GM10248 (cell line): Measurements from ENCODE around the gene SMIM12.

Source experiments
- CTCF ChIA-PET: fragments of 300-600 bp; sonication (Branson Sonifier 250); formaldehyde crosslinking; extraction: SDS; loops from one replicate; lab custom pipeline; 2021; ENCODE audit warnings: antibody characterized with exemption; lab: Yijun Ruan, JAX
- POLR2A ChIA-PET: fragments of 350-650 bp; sonication (Branson Sonifier 250); formaldehyde crosslinking; extraction: SDS; loops from one replicate; lab custom pipeline; 2020; ENCODE audit warnings: antibody characterized with exemption; lab: Yijun Ruan, JAX
- DNase-seq: peaks from one replicate; pipeline ENCODE4 v3.0.0; 2012; ENCODE audit errors: extremely low spot score
- TF ChIP-seq, protein P1 (sequence below): IDR thresholded peaks from 2 replicates; pipeline ENCODE4 v1.5.1; 2012; ENCODE audit warnings: mild to moderate bottlenecking, low read depth; ENCODE audit errors: extremely low read depth, missing control alignments, control extremely low read depth

The SMIM12 gene

DNA sequence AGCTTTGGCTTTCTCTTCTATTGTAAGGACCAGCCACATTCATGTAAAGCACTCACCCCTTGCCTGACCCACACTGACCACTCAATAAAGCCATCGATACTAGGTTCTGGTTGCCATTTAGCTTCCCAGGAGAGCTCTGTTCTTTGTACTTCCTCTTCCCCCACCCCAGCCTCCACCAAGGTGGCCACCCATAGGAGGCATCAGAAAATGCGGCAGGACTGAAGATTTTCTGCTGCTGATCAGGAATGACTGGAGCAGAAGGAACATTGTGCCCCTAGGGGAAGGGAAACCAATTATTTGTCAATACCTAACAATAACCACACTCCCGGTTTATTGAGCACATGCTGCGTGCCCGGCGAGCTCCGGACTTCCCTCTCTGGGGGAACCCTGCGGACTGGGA lies 5.2 kb upstream of the SMIM12 start:
- POLR2A ChIA-PET: no interaction called here
- CTCF ChIA-PET: interaction anchor here (0.7 to 5.7 kb wide), 5 partner anchors 10 to 457 kb away, joined by 3 to 73 read pairs (median 3); no protein-coding TSS in a partner anchor
- no peak for DNase-seq

DNA sequence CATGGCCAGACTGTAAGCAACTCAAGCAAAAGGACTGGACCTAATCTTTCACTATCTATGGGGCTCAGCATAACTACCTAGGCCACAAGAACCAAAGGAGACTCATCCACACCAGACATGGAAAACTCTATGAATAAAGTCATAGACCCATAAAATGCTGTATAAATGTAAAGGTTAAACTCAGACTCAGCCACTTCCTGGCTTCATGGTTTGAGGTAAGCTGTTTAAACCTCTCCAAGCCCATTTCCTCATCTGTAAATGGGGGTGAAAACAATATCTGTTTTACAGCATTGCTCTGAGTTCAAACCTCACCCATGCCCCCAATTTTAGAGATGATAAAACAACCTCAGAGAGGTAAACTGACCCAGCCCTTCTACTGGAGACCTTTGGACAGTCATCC lies 4.0 kb upstream of the SMIM12 start:
- DNase-seq: no peak
- POLR2A ChIA-PET: no interaction called here
- TF ChIP-seq, protein P1, sequence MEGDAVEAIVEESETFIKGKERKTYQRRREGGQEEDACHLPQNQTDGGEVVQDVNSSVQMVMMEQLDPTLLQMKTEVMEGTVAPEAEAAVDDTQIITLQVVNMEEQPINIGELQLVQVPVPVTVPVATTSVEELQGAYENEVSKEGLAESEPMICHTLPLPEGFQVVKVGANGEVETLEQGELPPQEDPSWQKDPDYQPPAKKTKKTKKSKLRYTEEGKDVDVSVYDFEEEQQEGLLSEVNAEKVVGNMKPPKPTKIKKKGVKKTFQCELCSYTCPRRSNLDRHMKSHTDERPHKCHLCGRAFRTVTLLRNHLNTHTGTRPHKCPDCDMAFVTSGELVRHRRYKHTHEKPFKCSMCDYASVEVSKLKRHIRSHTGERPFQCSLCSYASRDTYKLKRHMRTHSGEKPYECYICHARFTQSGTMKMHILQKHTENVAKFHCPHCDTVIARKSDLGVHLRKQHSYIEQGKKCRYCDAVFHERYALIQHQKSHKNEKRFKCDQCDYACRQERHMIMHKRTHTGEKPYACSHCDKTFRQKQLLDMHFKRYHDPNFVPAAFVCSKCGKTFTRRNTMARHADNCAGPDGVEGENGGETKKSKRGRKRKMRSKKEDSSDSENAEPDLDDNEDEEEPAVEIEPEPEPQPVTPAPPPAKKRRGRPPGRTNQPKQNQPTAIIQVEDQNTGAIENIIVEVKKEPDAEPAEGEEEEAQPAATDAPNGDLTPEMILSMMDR: no peak
- CTCF ChIA-PET: interaction anchor here (5.7 kb wide), 1 partner anchor 9 kb away, joined by 73 read pairs; no protein-coding TSS in a partner anchor

More for the DNA sequence above, 5.2 kb upstream of the SMIM12 start:
- TF ChIP-seq, protein P1: no peak

DNA sequence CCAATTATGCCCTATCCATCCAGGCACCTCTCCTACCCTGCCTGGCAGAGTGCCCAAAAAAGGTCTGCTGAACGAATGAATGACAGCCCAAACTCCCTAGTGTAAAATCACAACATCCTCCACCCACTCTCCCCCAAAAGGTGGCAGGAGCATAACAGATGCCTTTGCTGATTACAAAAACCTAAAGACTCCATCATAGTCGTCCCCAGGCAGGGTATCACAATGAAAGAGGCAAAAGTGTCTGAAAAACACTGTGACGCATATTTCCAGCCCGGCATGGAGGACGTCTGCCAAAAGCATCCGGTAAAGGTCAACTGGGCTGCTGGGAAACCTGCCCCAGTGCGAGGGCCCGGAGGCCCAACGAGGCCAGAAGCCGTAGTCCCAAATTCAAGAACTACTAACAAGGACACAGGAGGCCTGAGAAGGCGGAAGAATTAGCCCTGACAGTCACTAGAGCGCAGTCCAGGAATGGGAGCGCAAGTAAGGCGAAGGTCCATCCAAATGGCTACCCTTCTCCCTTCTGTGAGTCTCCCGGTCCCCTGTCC lies 576 bp downstream of the SMIM12 start:
- POLR2A ChIA-PET: interaction anchor here (1.0 kb wide), 1 partner anchor 9 kb away, joined by 4 read pairs; no protein-coding TSS in a partner anchor
- CTCF ChIA-PET: interaction anchor here (0.6 to 2.5 kb wide), 16 partner anchors 8 to 121 kb away, joined by 3 to 17 read pairs (median 3); no protein-coding TSS in a partner anchor
- TF ChIP-seq, protein P1: no peak
- DNase-seq: no peak

DNA sequence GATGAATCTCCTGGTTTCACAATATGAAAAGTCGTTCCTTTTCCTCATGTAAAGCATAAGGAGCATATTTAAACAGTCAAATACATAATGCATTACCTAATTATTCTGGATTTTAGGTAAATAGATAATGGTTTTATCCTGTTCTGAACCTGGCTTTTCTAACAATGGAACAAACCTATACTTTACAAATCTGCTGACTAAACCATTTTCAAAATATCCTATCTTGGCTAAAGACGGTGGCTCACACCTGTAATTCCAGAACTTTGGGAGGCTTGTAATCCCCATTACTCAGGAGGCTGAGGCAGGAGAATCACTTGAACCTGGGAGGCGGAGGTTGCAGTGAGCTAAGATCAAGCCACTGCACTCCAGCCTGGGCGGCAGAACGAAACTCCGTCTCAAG lies 2.9 kb downstream of the SMIM12 start:
- POLR2A ChIA-PET: no interaction called here
- TF ChIP-seq, protein P1: no peak
- CTCF ChIA-PET: interaction anchor here (1.6 to 7.3 kb wide), 2 partner anchors 9 to 70 kb away, joined by 4 to 73 read pairs; no protein-coding TSS in a partner anchor
- DNase-seq: no peak

DNA sequence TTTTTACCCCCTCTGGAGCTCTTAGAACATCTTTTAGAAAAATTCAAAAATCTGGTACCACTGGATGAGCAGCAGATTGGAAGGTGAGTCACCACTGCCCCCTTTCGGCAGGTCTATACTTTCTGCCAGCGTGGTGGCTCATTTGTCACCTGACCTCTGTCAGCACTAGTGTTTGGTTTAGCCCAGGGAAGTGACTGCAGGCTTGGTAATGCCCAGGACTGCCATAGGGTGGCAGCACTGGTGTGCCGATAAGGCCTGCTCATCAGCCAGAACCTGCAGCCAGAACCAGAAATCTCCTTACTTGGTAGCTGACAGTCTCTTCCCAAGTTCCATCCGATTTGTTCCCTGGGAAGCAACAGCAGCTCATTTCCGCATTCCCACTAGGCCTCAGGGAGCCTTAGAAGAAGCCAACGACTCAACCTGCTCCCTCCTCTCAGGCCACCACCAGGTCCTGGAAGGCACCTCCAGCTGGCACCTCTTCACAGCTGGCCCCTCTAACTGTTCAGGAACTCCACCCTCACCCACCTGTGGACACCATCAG lies 6.8 kb downstream of the SMIM12 start:
- TF ChIP-seq, protein P1: peak; percentile 92
- peak; percentile 90 for DNase-seq
- ChIA-PET CTCF (interaction anchor here (0.6 to 7.3 kb wide), 32 partner anchors 8 to 916 kb away, joined by 3 to 73 read pairs (median 4); partner anchors contain the start of gene TMEM35B), POLR2A (no interaction called here)

DNA sequence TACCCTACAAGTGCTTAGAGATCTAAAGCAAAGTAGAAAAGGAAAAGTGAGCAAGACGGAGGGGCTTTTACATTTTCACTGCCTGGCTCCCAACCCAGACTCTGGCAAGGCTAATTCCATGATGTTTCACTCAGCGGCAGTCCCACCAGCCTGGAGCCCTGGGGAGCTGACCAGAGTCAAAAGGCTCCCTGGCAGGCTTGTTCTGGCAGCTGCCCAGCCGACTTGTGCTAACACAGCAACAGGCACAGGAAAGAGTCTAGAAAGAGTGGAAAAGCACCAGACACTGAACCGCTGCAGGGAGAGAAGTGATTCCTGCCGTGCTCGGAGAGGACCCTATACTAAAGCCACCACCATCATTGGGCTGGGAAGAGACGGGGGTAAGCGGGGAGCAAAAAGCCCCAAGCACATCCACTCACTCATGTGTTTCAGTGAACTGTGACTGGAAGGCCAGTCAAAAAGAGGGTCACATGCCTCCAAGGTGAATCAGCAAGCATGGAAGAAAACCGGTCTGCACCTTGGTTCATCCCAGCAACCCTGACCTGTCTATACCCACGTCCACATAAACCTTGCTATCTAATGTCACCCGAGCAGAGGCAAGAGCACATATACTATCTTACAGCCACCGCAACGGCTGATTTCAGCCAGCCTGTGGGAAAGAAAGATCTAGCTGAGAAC lies 8.0 kb downstream of the SMIM12 start:
- no peak for DNase-seq
- POLR2A ChIA-PET: no interaction called here
- CTCF ChIA-PET: interaction anchor here (0.9 to 7.3 kb wide), 7 partner anchors 8 to 69 kb away, joined by 3 to 73 read pairs (median 9); partner anchors contain the start of gene SMIM12
- TF ChIP-seq, protein P1: no peak
